ENCODE results near the gene TMIGD1.

The TMIGD1 gene

DNA sequence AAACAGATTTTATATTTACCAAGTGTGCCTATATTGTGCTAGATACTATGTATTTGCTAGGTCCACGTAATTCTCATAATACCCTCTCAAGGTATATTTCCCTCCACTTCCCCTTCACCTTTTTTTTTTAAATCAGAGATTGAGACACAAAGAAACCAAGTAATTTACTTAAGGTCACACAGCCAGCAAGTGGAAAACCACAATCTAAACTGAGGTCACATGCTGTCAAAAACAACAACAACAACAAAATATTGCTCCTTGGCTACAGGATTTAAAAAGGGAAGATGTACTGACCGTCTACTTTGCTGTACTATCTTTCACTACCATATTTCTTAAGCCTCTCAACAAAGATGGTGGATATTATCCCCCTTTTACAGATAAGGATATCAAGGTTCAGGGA lies 57.9 kb downstream of the TMIGD1 start:
- no peak for DNase-seq

GRCh38 chr17:30274887-30275286 lies 59.0 kb downstream of the TMIGD1 start:
- no peak for DNase-seq

GRCh38 chr17:30273373-30273772 lies 60.5 kb downstream of the TMIGD1 start:
- no peak for DNase-seq

DNA sequence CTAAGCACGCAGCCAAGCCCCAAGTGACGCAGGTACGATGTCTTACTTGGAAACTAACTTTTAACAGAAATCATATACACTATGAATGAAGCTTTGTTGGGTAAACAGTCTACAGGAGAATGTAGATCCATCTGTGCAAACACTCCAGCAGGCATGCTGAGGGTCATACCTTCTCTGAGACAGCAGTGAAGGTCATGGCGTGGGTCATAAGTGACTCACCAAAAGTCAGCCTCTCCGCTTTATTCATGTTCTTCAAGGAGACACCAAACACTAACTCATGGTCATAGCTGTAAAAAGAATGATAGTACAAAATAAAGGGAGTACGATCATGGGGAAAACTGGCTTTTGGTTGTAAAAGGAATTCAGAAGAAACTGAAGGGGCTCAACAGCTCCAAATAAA lies 62.8 kb downstream of the TMIGD1 start:
- no peak for DNase-seq

DNA sequence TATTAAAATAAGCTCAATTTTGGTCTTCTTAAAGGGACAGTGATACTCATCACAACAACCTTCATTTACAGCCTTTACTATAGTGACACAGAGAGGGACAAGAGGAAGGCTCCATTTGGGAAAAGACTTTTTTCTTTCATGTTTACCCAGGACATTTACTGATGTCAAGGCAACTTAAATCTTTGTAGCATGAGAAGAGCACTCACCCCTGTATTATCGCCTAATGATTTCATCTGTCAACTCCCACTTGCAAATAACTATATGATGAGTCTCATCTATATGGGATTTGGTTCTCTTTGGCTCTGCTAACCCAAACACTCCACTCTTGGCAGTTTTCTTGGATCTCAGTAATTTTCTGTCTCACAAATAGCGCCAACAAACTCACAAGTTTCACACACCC lies 66.2 kb downstream of the TMIGD1 start:
- DNase-seq, result no peak
